GM12873 (cell line): ENCODE measurements around the gene PTPN3.

Experiments
- CTCF ChIP-seq: IDR thresholded peaks from 2 replicates; pipeline ENCODE4 v1.5.1; 2012; ENCODE audit warnings: low read depth, mild to moderate bottlenecking, moderate library complexity, low read length, control low read depth; ENCODE audit not compliant: insufficient read depth; ENCODE audit errors: missing control alignments

PTPN3 gene

GRCh38 chr9:109512170-109512756 is 14.2 kb upstream of the PTPN3 start:
- no peak for TF ChIP-seq CTCF

- TF ChIP-seq CTCF = no peak
These were observed 12.4 kb upstream of the PTPN3 start for GRCh38 chr9:109510506-109510905.

GRCh38 chr9:109509611-109510010 is 11.5 kb upstream of the PTPN3 start:
- no peak for TF ChIP-seq CTCF

- no peak for TF ChIP-seq CTCF
These were observed 9.3 kb upstream of the PTPN3 start for GRCh38 chr9:109507421-109507838.

- TF ChIP-seq CTCF = no peak
These were observed 8.1 kb upstream of the PTPN3 start for GRCh38 chr9:109506097-109506712.

- TF ChIP-seq CTCF = no peak
These were observed 6.6 kb upstream of the PTPN3 start for GRCh38 chr9:109504689-109505088.

GRCh38 chr9:109500421-109500974 is 2.4 kb upstream of the PTPN3 start:
- no peak for TF ChIP-seq CTCF
